Gastroesophageal sphincter (tissue), 3 donors: Measurements from ENCODE around the gene EVI2A.

ENCODE experiments used
- EP300 ChIP-seq: sonication (generic); formaldehyde crosslinking; IDR thresholded peaks from one replicate; pipeline ENCODE4 v1.6.1; 2017; ENCODE audit warnings: antibody characterized with exemption, mild to moderate bottlenecking
- POLR2AphosphoS5 ChIP-seq: sonication (generic); formaldehyde crosslinking; IDR thresholded peaks from one replicate; pipeline ENCODE4 v1.6.1; 2017; ENCODE audit warnings: antibody characterized with exemption
- TF ChIP-seq, protein P1 (sequence below), 4 experiments: fragments of 200-600 bp in 2 of 4; fragments of 450-650 bp in 2 of 4; sonication (generic) in 1 of 4; IDR thresholded peaks; one replicate each; pipeline ENCODE4 v1.5.1; 2017 to 2019; ENCODE audit warnings: antibody characterized with exemption in 4 of 4, mild to moderate bottlenecking in 2 of 4, moderate library complexity in 2 of 4

DNA sequence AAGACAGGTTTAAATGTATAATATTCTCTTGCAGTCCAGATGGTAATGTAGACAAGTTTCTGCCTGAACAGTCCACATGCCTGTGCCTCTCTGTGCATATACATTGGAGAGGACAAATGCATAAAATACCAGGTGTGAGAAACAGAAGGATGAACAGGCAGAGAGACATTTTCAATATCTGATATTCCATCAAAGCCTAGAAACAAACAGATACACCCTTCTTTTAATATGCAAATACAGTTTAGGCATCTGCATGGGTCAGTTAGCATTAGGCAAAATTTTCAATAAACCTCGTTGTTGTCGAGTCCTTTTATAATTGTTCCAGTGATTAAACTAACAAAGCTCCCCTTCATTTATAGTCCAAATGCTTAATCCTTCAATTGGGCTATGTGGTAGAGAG lies 25.3 kb downstream of the EVI2A start:
- TF ChIP-seq POLR2AphosphoS5 = no peak
- TF ChIP-seq, protein P1, sequence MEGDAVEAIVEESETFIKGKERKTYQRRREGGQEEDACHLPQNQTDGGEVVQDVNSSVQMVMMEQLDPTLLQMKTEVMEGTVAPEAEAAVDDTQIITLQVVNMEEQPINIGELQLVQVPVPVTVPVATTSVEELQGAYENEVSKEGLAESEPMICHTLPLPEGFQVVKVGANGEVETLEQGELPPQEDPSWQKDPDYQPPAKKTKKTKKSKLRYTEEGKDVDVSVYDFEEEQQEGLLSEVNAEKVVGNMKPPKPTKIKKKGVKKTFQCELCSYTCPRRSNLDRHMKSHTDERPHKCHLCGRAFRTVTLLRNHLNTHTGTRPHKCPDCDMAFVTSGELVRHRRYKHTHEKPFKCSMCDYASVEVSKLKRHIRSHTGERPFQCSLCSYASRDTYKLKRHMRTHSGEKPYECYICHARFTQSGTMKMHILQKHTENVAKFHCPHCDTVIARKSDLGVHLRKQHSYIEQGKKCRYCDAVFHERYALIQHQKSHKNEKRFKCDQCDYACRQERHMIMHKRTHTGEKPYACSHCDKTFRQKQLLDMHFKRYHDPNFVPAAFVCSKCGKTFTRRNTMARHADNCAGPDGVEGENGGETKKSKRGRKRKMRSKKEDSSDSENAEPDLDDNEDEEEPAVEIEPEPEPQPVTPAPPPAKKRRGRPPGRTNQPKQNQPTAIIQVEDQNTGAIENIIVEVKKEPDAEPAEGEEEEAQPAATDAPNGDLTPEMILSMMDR (IDR thresholded peaks at IDR 0.05) = no peak
- TF ChIP-seq EP300 = no peak
